Neural progenitor cell (in vitro differentiated cells): ENCODE results near the gene TTLL10. TPM values are rescaled to one million over a fixed set of nuclear protein-coding genes. Genes with fewer than 3 reads are reported as not detected.
A peak's percentile ranks its signal among the peaks of the same experiment; 100 is the strongest.

Experiments used
- DNase-seq: peaks from one replicate; pipeline ENCODE4 v3.0.0-alpha.2; 2016; ENCODE audit warnings: low spot score
- H2AFZ ChIP-seq: fragments of 200-600 bp; sonication (generic); replicated peaks from 2 replicates; pipeline ENCODE4 v1.6.1; 2016; ENCODE audit warnings: antibody characterized with exemption
- H3F3A ChIP-seq: fragments of 200-600 bp; sonication (generic); 2 replicates; pipeline ENCODE4 v1.6.1; 2016; ENCODE audit warnings: antibody characterized with exemption, low read depth
- H3K27ac ChIP-seq: fragments of 200-600 bp; sonication (generic); 2 replicates; pipeline ENCODE4 v1.5.1; 2016; ENCODE audit warnings: mild to moderate bottlenecking
- H3K27me3 ChIP-seq: fragments of 200-600 bp; sonication (generic); 2 replicates; pipeline ENCODE4 v1.6.1; 2016; ENCODE audit warnings: mild to moderate bottlenecking, moderate library complexity
- H3K36me3 ChIP-seq: fragments of 200-600 bp; sonication (generic); 2 replicates; pipeline ENCODE4 v1.5.1; 2016
- H3K4me1 ChIP-seq: fragments of 200-600 bp; sonication (generic); 2 replicates; pipeline ENCODE4 v1.6.1; 2016; ENCODE audit warnings: mixed run types
- H3K4me2 ChIP-seq: fragments of 200-600 bp; sonication (generic); 2 replicates; pipeline ENCODE4 v1.6.1; 2016
- H3K4me3 ChIP-seq: fragments of 200-600 bp; sonication (generic); 2 replicates; pipeline ENCODE4 v1.5.1; 2016
- H3K79me2 ChIP-seq: fragments of 200-600 bp; sonication (generic); 2 replicates; pipeline ENCODE4 v1.6.1; 2016; ENCODE audit warnings: low read depth
- H3K9ac ChIP-seq: fragments of 200-600 bp; sonication (generic); 2 replicates; pipeline ENCODE4 v1.6.1; 2016
- H3K9me3 ChIP-seq: fragments of 200-600 bp; sonication (generic); 2 replicates; pipeline ENCODE4 v1.5.1; 2016; ENCODE audit warnings: low read depth
- H4K20me1 ChIP-seq: fragments of 200-600 bp; sonication (generic); 2 replicates; pipeline ENCODE4 v1.6.1; 2016; ENCODE audit warnings: low read depth
- H3K27ac Mint-ChIP-seq: 3 replicates; pipeline ENCODE4 v1.8.0; 2021; ENCODE audit warnings: mixed read lengths
- H3K27me3 Mint-ChIP-seq: 2 replicates; pipeline ENCODE4 v1.8.0; 2022; ENCODE audit warnings: low read depth, mild to moderate bottlenecking, inconsistent platforms, moderate library complexity, mixed read lengths; ENCODE audit not compliant: insufficient read depth
- H3K36me3 Mint-ChIP-seq: 3 replicates; pipeline ENCODE4 v1.8.0; 2021; ENCODE audit warnings: mixed read lengths
- H3K4me1 Mint-ChIP-seq: 3 replicates; pipeline ENCODE4 v1.8.0; 2021; ENCODE audit warnings: mixed read lengths
- H3K4me3 Mint-ChIP-seq: 3 replicates; pipeline ENCODE4 v1.8.0; 2021; ENCODE audit warnings: mild to moderate bottlenecking, moderate library complexity, mixed read lengths
- H3K9me3 Mint-ChIP-seq: 3 replicates; pipeline ENCODE4 v1.8.0; 2020; ENCODE audit warnings: mixed read lengths
- CTCF ChIP-seq: fragments of 200-600 bp; sonication (generic); IDR thresholded peaks from 2 replicates; pipeline ENCODE4 v1.5.1; 2017; ENCODE audit warnings: antibody characterized with exemption, mild to moderate bottlenecking
- EZH2 ChIP-seq: fragments of 200-600 bp; sonication (generic); IDR thresholded peaks from 2 replicates; pipeline ENCODE4 v1.6.1; 2017; ENCODE audit warnings: antibody characterized with exemption, mild to moderate bottlenecking, moderate library complexity
- EZH2phosphoT487 ChIP-seq: fragments of 200-600 bp; sonication (generic); IDR thresholded peaks from 2 replicates; pipeline ENCODE4 v1.6.1; 2017; ENCODE audit warnings: antibody characterized with exemption
- total RNA-seq: library from RNA; depleted of rRNA; stranded (reverse); fragments of >200 nt; gene quantifications from 2 replicates; pipeline ENCODE4 v1.2.3, GENCODE V29; 2015; ENCODE audit warnings: low replicate concordance

TTLL10 gene
- total RNA-seq, 1 donor from 2014 or later = not detected

- H3K4me1 ChIP-seq = no peaks in the 10 kb centered on the region
- H3K4me1 Mint-ChIP-seq = peaks cover 10% of the 10 kb centered on the region
- TF ChIP-seq CTCF = no peak
- TF ChIP-seq EZH2phosphoT487 = no peak
- no peak for TF ChIP-seq EZH2
- H3K36me3 ChIP-seq = no peaks in the 10 kb centered on the region
- no peaks in the 10 kb centered on the region for H4K20me1 ChIP-seq
- no peak overlapping the region for H3K4me2 ChIP-seq
- H3K27ac Mint-ChIP-seq = peak overlapping the region; percentile 57
- H2AFZ ChIP-seq = no peak overlapping the region
- no peak overlapping the region for H3K4me3 ChIP-seq
- H3K27me3 Mint-ChIP-seq = peaks cover 12% of the 10 kb centered on the region
- no peaks in the 10 kb centered on the region for H3K79me2 ChIP-seq
- H3F3A ChIP-seq = no peaks in the 10 kb centered on the region
- H3K27ac ChIP-seq = no peak overlapping the region
- H3K36me3 Mint-ChIP-seq = no peaks in the 10 kb centered on the region
- H3K9me3 Mint-ChIP-seq = no peaks in the 10 kb centered on the region
- DNase-seq = no peak
- H3K4me3 Mint-ChIP-seq = no peak overlapping the region
- no peaks in the 10 kb centered on the region for H3K9me3 ChIP-seq
- no peak overlapping the region for H3K9ac ChIP-seq
- H3K27me3 ChIP-seq = no peaks in the 10 kb centered on the region
Observed at GRCh38 chr1:1129381-1129821, 44.3 kb upstream of the TTLL10 start.

- Mint-ChIP-seq H3K36me3 (no peaks in the 10 kb centered on the region), H3K9me3 (peaks cover 4% of the 10 kb centered on the region)
- H3K4me1 ChIP-seq = no peaks in the 10 kb centered on the region
Observed at GRCh38 chr1:1130206-1131120, 43.2 kb upstream of the TTLL10 start.

GRCh38 chr1:1132042-1132950 lies 41.4 kb upstream of the TTLL10 start:
- H3K27me3 ChIP-seq = peaks cover 13% of the 10 kb centered on the region
- no peaks in the 10 kb centered on the region for H3F3A ChIP-seq
- no peaks in the 10 kb centered on the region for H3K36me3 ChIP-seq
- no peaks in the 10 kb centered on the region for H4K20me1 ChIP-seq
- peaks cover 11% of the 10 kb centered on the region for H3K4me1 ChIP-seq
- H3K4me2 ChIP-seq = no peak overlapping the region
- no peaks in the 10 kb centered on the region for H3K79me2 ChIP-seq
- no peak overlapping the region for H3K4me3 ChIP-seq
- H3K27ac ChIP-seq = no peak overlapping the region
- H3K9me3 ChIP-seq = no peaks in the 10 kb centered on the region
- no peak overlapping the region for H3K4me3 Mint-ChIP-seq
- H3K9me3 Mint-ChIP-seq = peaks cover 4% of the 10 kb centered on the region
- H2AFZ ChIP-seq = no peak overlapping the region
- H3K27me3 Mint-ChIP-seq = peaks cover 5% of the 10 kb centered on the region
- TF ChIP-seq EZH2phosphoT487 = no peak
- DNase-seq = no peak
- H3K27ac Mint-ChIP-seq = peak overlapping the region; percentile 69
- H3K36me3 Mint-ChIP-seq = no peaks in the 10 kb centered on the region
- H3K9ac ChIP-seq = no peak overlapping the region
- H3K4me1 Mint-ChIP-seq = peaks cover 14% of the 10 kb centered on the region

More at GRCh38 chr1:1130206-1131120, 43.2 kb upstream of the TTLL10 start:
- Histone ChIP-seq H3K9me3 (no peaks in the 10 kb centered on the region), H3F3A (no peaks in the 10 kb centered on the region), H2AFZ (no peak overlapping the region), H4K20me1 (no peaks in the 10 kb centered on the region), H3K79me2 (no peaks in the 10 kb centered on the region), H3K27me3 (no peaks in the 10 kb centered on the region), H3K4me3 (no peak overlapping the region), H3K4me2 (no peak overlapping the region), H3K27ac (no peak overlapping the region), H3K9ac (no peak overlapping the region), H3K36me3 (no peaks in the 10 kb centered on the region)
- Mint-ChIP-seq H3K27ac (no peak overlapping the region), H3K27me3 (peaks cover 12% of the 10 kb centered on the region), H3K4me1 (peaks cover 13% of the 10 kb centered on the region), H3K4me3 (no peak overlapping the region)
- DNase-seq = no peak
- no peak for TF ChIP-seq CTCF
- no peak for TF ChIP-seq EZH2
